Measurements from ENCODE around the gene LRMDA.

GRCh38 chr10:76393875-76394706 is 962.7 kb downstream of the LRMDA start:
- no peak for TF ChIP-seq CTCF (conservative IDR thresholded peaks at IDR 0.05; ENCODE audit: low read length)
- no peak for TF ChIP-seq EZH2phosphoT487 (IDR thresholded peaks at IDR 0.05; ENCODE audit: borderline replicate concordance)

Measured in Loucy (cell line).